MM.1S (cell line): ENCODE results near the gene ITSN2.

ENCODE experiments used
- DNase-seq: peaks from one replicate; pipeline ENCODE4 v3.0.0-alpha.2; 2015
- H2AFZ ChIP-seq: fragments of 300-600 bp; sonication (generic); 2 replicates; pipeline ENCODE4 v1.6.0; 2016; ENCODE audit warnings: antibody characterized with exemption, low read length
- H3F3A ChIP-seq: fragments of 300-600 bp; sonication (generic); 2 replicates; pipeline ENCODE4 v1.6.1; 2016; ENCODE audit warnings: mild to moderate bottlenecking, antibody characterized with exemption, low read length, moderate library complexity, mixed read lengths; ENCODE audit not compliant: insufficient read depth
- H3K27ac ChIP-seq: fragments of 300-600 bp; sonication (generic); 2 replicates; pipeline ENCODE4 v1.5.1; 2016; ENCODE audit warnings: mild to moderate bottlenecking, low read length
- H3K27me3 ChIP-seq: fragments of 300-600 bp; sonication (generic); replicated peaks from 2 replicates; pipeline ENCODE4 v1.6.0; 2016; ENCODE audit warnings: low read length; ENCODE audit not compliant: insufficient read depth
- H3K36me3 ChIP-seq: fragments of 300-600 bp; sonication (generic); replicated peaks from 2 replicates; pipeline ENCODE4 v1.6.1; 2016; ENCODE audit warnings: mild to moderate bottlenecking, low read length, mixed read lengths; ENCODE audit not compliant: insufficient read depth
- H3K4me1 ChIP-seq: fragments of 300-600 bp; sonication (generic); 2 replicates; pipeline ENCODE4 v1.6.1; 2016; ENCODE audit warnings: low read length, mixed read lengths
- H3K4me2 ChIP-seq: fragments of 300-600 bp; sonication (generic); 2 replicates; pipeline ENCODE4 v1.6.0; 2016; ENCODE audit warnings: low read depth, low read length
- H3K4me3 ChIP-seq: fragments of 300-600 bp; sonication (generic); 2 replicates; pipeline ENCODE4 v1.5.1; 2016; ENCODE audit warnings: low read length, mixed read lengths
- H3K79me2 ChIP-seq: fragments of 300-600 bp; sonication (generic); 2 replicates; pipeline ENCODE4 v1.6.1; 2016; ENCODE audit warnings: mixed run types, low read length, mixed read lengths
- H3K9ac ChIP-seq: fragments of 300-600 bp; sonication (generic); 2 replicates; pipeline ENCODE4 v1.6.1; 2016; ENCODE audit warnings: low read length, mixed read lengths
- H3K9me2 ChIP-seq: fragments of 300-600 bp; sonication (generic); replicated peaks from 2 replicates; pipeline ENCODE4 v1.6.1; 2016; ENCODE audit warnings: mild to moderate bottlenecking, low read length, mixed read lengths; ENCODE audit not compliant: insufficient read depth
- H3K9me3 ChIP-seq: fragments of 300-600 bp; sonication (generic); replicated peaks from 2 replicates; pipeline ENCODE4 v1.6.1; 2016; ENCODE audit warnings: mild to moderate bottlenecking, low read length, mixed read lengths; ENCODE audit not compliant: insufficient read depth
- H4K20me1 ChIP-seq: fragments of 300-600 bp; sonication (generic); 2 replicates; pipeline ENCODE4 v1.6.1; 2016; ENCODE audit warnings: mild to moderate bottlenecking, low read length, moderate library complexity, mixed read lengths; ENCODE audit not compliant: insufficient read depth
- CTCF ChIP-seq: fragments of 300-600 bp; sonication (generic); IDR thresholded peaks from 2 replicates; pipeline ENCODE4 v1.5.1; 2016; ENCODE audit warnings: antibody characterized with exemption, low read length, mixed read lengths
- EZH2 ChIP-seq: fragments of 300-600 bp; sonication (generic); optimal IDR thresholded peaks from 2 replicates; pipeline ENCODE3; 2017; ENCODE audit warnings: low read depth, mild to moderate bottlenecking, antibody characterized with exemption, low read length, mixed read lengths
- EZH2phosphoT487 ChIP-seq: fragments of 300-600 bp; sonication (generic); IDR thresholded peaks from 2 replicates; pipeline ENCODE4 v1.6.1; 2018; ENCODE audit warnings: antibody characterized with exemption, low read length

Gene ITSN2

DNA sequence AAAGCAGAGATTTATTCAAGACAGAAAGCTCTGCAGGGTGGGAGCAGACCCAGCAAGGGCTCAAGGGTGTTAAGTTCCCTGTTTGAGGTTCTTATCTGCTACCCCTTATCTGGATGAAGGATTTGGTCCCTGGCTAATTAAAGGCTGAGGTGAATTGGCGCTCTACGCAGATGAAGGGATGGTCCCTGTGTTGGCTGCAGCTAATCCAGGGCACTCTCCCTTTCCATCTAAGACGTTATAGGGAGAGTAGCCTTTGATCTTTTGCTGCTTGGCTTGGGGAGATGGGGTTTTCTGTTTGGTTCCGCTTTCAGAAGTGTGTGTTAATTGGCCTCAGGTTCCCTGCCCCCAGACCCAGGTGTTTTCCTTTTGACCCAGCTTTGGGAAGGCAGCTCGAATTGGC, 168.5 kb downstream of the ITSN2 start:
- Histone ChIP-seq H3K4me2 (no peak overlapping the region), H3K4me1 (no peaks in the 10 kb centered on the region), H3K9me3 (no peaks in the 10 kb centered on the region), H3K36me3 (no peaks in the 10 kb centered on the region), H3K4me3 (no peak overlapping the region), H3K9me2 (no peaks in the 10 kb centered on the region), H3F3A (no peaks in the 10 kb centered on the region), H3K27me3 (no peaks in the 10 kb centered on the region), H2AFZ (no peak overlapping the region), H3K9ac (no peak overlapping the region), H4K20me1 (no peaks in the 10 kb centered on the region), H3K27ac (no peak overlapping the region), H3K79me2 (no peaks in the 10 kb centered on the region)
- TF ChIP-seq EZH2, result no peak
- no peak for TF ChIP-seq EZH2phosphoT487
- no peak for TF ChIP-seq CTCF
- DNase-seq, result no peak

DNA sequence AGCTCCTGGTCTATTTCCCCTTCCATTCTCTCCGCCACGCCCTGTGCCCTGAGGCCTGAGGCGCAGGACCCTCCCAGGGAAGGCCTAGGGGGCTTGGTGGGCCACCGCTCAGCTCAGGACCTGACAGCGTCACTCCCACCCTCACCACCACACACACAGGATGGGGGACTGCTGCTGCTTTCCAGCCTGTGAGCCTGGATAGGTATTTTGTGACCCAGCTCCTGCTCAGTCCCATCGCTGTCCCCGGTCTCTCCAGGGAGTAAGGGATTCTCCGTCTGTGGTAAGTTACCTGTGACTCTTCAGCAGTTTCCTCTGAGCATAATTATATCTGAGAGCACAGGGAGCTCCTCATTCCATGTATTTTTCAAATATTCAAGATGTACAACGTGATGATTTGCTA, 169.2 kb downstream of the ITSN2 start:
- H4K20me1 ChIP-seq, result no peaks in the 10 kb centered on the region
- no peaks in the 10 kb centered on the region for H3K9me2 ChIP-seq
- H3K79me2 ChIP-seq, result no peaks in the 10 kb centered on the region
- H3K4me2 ChIP-seq, result no peak overlapping the region
- no peaks in the 10 kb centered on the region for H3K9me3 ChIP-seq
- no peaks in the 10 kb centered on the region for H3K27me3 ChIP-seq
- no peak overlapping the region for H3K27ac ChIP-seq
- no peak overlapping the region for H3K9ac ChIP-seq
- H3F3A ChIP-seq, result no peaks in the 10 kb centered on the region
- H3K36me3 ChIP-seq, result no peaks in the 10 kb centered on the region
- TF ChIP-seq CTCF (no peak), EZH2phosphoT487 (no peak), EZH2 (no peak)
- no peak overlapping the region for H3K4me3 ChIP-seq
- no peak for DNase-seq
- H2AFZ ChIP-seq, result no peak overlapping the region
- no peaks in the 10 kb centered on the region for H3K4me1 ChIP-seq

DNA sequence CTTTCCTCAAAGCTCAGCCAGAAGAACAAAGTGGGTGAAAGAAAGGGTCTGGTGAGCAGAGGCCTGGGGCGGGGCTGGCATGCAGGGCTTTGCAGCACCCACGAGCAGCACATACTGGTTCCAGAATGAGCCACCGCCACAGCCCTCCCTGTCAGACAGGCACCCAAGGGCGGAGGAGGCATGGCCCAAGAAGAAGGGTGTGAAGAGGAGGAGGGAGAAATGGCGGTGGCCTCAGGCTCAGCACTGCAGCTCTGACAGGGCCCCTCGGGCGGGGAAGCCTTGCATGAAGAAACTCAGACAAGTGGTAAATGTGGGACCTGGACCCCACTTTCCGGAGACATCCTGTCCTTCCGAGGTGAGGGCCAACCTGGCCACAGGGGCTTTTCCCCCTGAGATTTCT, 169.8 kb downstream of the ITSN2 start:
- no peak overlapping the region for H3K4me3 ChIP-seq
- no peak overlapping the region for H3K9ac ChIP-seq
- no peaks in the 10 kb centered on the region for H3K79me2 ChIP-seq
- H3K36me3 ChIP-seq, result no peaks in the 10 kb centered on the region
- H3K4me1 ChIP-seq, result no peaks in the 10 kb centered on the region
- H2AFZ ChIP-seq, result no peak overlapping the region
- no peaks in the 10 kb centered on the region for H3K9me2 ChIP-seq
- H4K20me1 ChIP-seq, result no peaks in the 10 kb centered on the region
- no peaks in the 10 kb centered on the region for H3K27me3 ChIP-seq
- H3K27ac ChIP-seq, result no peak overlapping the region
- H3K9me3 ChIP-seq, result no peaks in the 10 kb centered on the region
- no peak overlapping the region for H3K4me2 ChIP-seq
- no peak for DNase-seq
- TF ChIP-seq CTCF, result no peak
- no peak for TF ChIP-seq EZH2phosphoT487
- TF ChIP-seq EZH2, result no peak
- no peaks in the 10 kb centered on the region for H3F3A ChIP-seq

DNA sequence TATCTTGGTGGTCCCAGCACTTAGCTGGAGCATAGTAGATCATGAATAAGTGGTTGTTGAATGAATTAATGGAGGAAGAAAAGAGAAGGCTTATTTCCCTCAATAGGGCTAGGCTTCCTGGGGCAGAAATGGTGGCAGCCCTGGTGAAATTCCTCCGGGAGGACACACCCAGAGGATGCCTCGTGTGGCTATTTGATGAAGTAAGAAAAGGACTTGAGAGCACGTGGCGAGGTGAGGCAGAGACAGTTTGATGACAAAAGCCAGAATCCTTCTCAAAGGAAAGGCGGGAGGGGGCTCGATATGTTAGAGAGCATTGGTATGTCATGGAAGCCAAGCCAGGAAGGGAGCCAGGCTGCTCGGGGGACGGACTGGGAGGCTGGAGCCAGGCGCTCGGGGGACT, 170.8 kb downstream of the ITSN2 start:
- no peaks in the 10 kb centered on the region for H3K27me3 ChIP-seq
- no peak for TF ChIP-seq CTCF
- TF ChIP-seq EZH2, result no peak
- TF ChIP-seq EZH2phosphoT487, result no peak
- H3K9ac ChIP-seq, result no peak overlapping the region
- H3K36me3 ChIP-seq, result no peaks in the 10 kb centered on the region
- DNase-seq, result no peak
- H3K79me2 ChIP-seq, result no peaks in the 10 kb centered on the region
- no peak overlapping the region for H3K27ac ChIP-seq
- H2AFZ ChIP-seq, result no peak overlapping the region
- H3K9me2 ChIP-seq, result no peaks in the 10 kb centered on the region
- H3K4me2 ChIP-seq, result no peak overlapping the region
- H4K20me1 ChIP-seq, result no peaks in the 10 kb centered on the region
- no peaks in the 10 kb centered on the region for H3K9me3 ChIP-seq
- H3K4me3 ChIP-seq, result no peak overlapping the region
- no peaks in the 10 kb centered on the region for H3K4me1 ChIP-seq
- H3F3A ChIP-seq, result no peaks in the 10 kb centered on the region
